ENCODE measurements around the gene ARHGEF3.
"Not testable (repeated sequence)": the region's sequence is repeated elsewhere in the genome, so short reads cannot be mapped to it uniquely, and the experiment has no call there.

Gene ARHGEF3

GRCh38 chr3:56718809-56719208 lies 82.9 kb downstream of the ARHGEF3 start:
- not testable (repeated sequence) for DNase-seq

- DNase-seq, result no peak
These were observed 90.4 kb downstream of the ARHGEF3 start for GRCh38 chr3:56711344-56711743.

- DNase-seq, result not testable (repeated sequence)
These were observed 94.3 kb downstream of the ARHGEF3 start for GRCh38 chr3:56707412-56707811.

- no peak for DNase-seq
These were observed 95.1 kb downstream of the ARHGEF3 start for GRCh38 chr3:56706629-56707028.

- peak; percentile 42 for DNase-seq
These were observed 97.0 kb downstream of the ARHGEF3 start for GRCh38 chr3:56704706-56705105.

- peak; percentile 64 for DNase-seq
These were observed 99.0 kb downstream of the ARHGEF3 start for GRCh38 chr3:56702490-56703315.

- no peak for DNase-seq
These were observed 101.6 kb downstream of the ARHGEF3 start for GRCh38 chr3:56700151-56700550.

GRCh38 chr3:56694867-56695683 lies 106.7 kb downstream of the ARHGEF3 start:
- peak; percentile 41 for DNase-seq

- DNase-seq, result peak; percentile 96
These were observed 108.0 kb downstream of the ARHGEF3 start for GRCh38 chr3:56693750-56694149.

GRCh38 chr3:56692520-56693433 lies 109.0 kb downstream of the ARHGEF3 start:
- peak; percentile 81 for DNase-seq

GRCh38 chr3:56692001-56692365 lies 109.8 kb downstream of the ARHGEF3 start:
- not testable (repeated sequence) for DNase-seq

GRCh38 chr3:56691165-56692000 lies 110.4 kb downstream of the ARHGEF3 start:
- DNase-seq, result no peak

- no peak for DNase-seq
These were observed 112.4 kb downstream of the ARHGEF3 start for GRCh38 chr3:56689303-56689702.

GRCh38 chr3:56688191-56688590 lies 113.6 kb downstream of the ARHGEF3 start:
- peak; percentile 26 for DNase-seq

- DNase-seq, result no peak
These were observed 117.7 kb downstream of the ARHGEF3 start for GRCh38 chr3:56684029-56684428.

GRCh38 chr3:56683122-56683817 lies 118.5 kb downstream of the ARHGEF3 start, which contains the start of gene TASOR:
Gene TASOR (minus strand): TSS chr3:56683265. CDS start chr3:56683006, 259 bp downstream.
- peak; percentile 78 for DNase-seq

GRCh38 chr3:56682462-56683121 lies 119.2 kb downstream of the ARHGEF3 start:
- DNase-seq, result peak; percentile 53

- DNase-seq, result no peak
These were observed 119.7 kb downstream of the ARHGEF3 start for GRCh38 chr3:56681984-56682461.

- DNase-seq, result no peak
These were observed 121.6 kb downstream of the ARHGEF3 start for GRCh38 chr3:56680054-56680580.

Data from MV-4-11 (cell line).